NCI-H748 (cell line): ENCODE measurements around the gene KATNB1.
"Not testable (repeated sequence)": the region's sequence is repeated elsewhere in the genome, so short reads cannot be mapped to it uniquely, and the experiment has no call there.

Source experiments
- DNase-seq: peaks from one replicate; lab custom pipeline; 2025; ENCODE audit not compliant: unreplicated experiment; lab: John Stamatoyannopoulos, UW

The KATNB1 gene

GRCh38 chr16:57741660-57742191, 6.2 kb downstream of the KATNB1 start:
- peak; percentile 25 for DNase-seq

GRCh38 chr16:57742543-57742942, 7.0 kb downstream of the KATNB1 start:
- DNase-seq = peak; percentile 93

GRCh38 chr16:57743458-57743857, 7.9 kb downstream of the KATNB1 start:
- no peak for DNase-seq

GRCh38 chr16:57743886-57744641, 8.5 kb downstream of the KATNB1 start:
- no peak for DNase-seq

- DNase-seq = no peak
Measured at GRCh38 chr16:57744642-57744903, 9.0 kb downstream of the KATNB1 start.

- DNase-seq = no peak
Measured at GRCh38 chr16:57745768-57746167, 10.2 kb downstream of the KATNB1 start.

- not testable (repeated sequence) for DNase-seq
Measured at GRCh38 chr16:57746316-57746715, 10.7 kb downstream of the KATNB1 start.

- DNase-seq = no peak
Measured at GRCh38 chr16:57747091-57747490, 11.5 kb downstream of the KATNB1 start.

- DNase-seq = no peak
Measured at GRCh38 chr16:57747496-57747895, 11.9 kb downstream of the KATNB1 start.

GRCh38 chr16:57747996-57748395, 12.4 kb downstream of the KATNB1 start:
- no peak for DNase-seq

- no peak for DNase-seq
Measured at GRCh38 chr16:57748596-57748995, 13.0 kb downstream of the KATNB1 start.

- DNase-seq = no peak
Measured at GRCh38 chr16:57749101-57749692, 13.6 kb downstream of the KATNB1 start.

GRCh38 chr16:57749856-57750452, 14.4 kb downstream of the KATNB1 start:
- DNase-seq = no peak

GRCh38 chr16:57750796-57751538, 15.4 kb downstream of the KATNB1 start:
- DNase-seq = no peak

GRCh38 chr16:57751539-57752202, 16.1 kb downstream of the KATNB1 start:
- no peak for DNase-seq

- DNase-seq = no peak
Measured at GRCh38 chr16:57752203-57752580, 16.6 kb downstream of the KATNB1 start.

- DNase-seq = no peak
Measured at GRCh38 chr16:57752581-57753447, 17.2 kb downstream of the KATNB1 start.

GRCh38 chr16:57753448-57754353, 18.1 kb downstream of the KATNB1 start:
- no peak for DNase-seq

- DNase-seq = no peak
Measured at GRCh38 chr16:57754354-57755060, 18.9 kb downstream of the KATNB1 start.
